ENCODE measurements around the gene SIM2. TPM values are rescaled to one million over a fixed set of nuclear protein-coding genes. Genes with fewer than 3 reads are reported as not detected.

Gene SIM2
- total RNA-seq, 1 experiment from 2014 or later: not detected

DNA sequence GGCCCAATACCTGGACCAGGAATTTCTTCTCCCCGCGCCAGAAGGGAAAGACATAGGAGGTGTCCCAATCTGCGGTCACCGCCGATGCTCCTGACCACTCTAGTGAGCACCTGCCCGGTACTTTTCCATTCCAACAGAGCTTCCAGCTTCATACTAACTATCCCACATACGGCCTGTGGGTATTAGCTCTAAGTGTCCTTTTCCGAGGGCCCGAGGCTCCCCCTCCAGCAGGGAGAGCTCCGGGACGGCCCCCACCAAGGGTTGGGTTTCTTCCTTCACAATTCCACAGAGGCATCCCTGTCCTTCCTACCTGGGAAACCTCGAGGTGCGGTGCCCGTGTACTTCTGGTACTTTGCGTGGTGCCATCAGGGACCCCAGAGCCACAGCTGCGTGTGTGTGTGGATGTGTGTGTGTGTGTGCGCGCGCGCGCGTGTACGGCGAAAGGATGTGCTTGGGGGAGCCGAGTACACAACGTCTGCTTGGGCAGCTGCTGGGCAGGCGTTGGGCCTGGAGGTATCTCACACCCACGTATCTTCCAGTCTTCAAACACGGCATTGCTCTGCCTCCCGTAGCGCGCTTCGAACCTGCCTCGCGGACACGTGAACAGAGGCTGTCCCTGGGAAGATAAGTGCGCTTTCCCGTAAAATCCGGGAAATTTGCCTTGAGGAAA lies 2.4 kb upstream of the SIM2 start:
- H3K9me3 ChIP-seq (ENCODE audit: control insufficient read depth, low read depth, low read length): no peaks in the 10 kb centered on the region
- peaks cover 17% of the 10 kb centered on the region for H3K23me2 ChIP-seq (ENCODE audit: insufficient read length, low read depth, low read length, poor library complexity, severe bottlenecking)
- H2BK5ac ChIP-seq (ENCODE audit: insufficient read length, low read length): no peak overlapping the region
- Mint-ChIP-seq H3K27me3 (ENCODE audit: low read depth) (peaks cover 98% of the 10 kb centered on the region), H3K27ac (no peak overlapping the region), H3K36me3 (ENCODE audit: insufficient read depth in 1 of 3, low read depth in 3 of 3) (peaks cover 0 to 2% (median 0%) of the 10 kb centered on the region in 3 experiments; a peak in 1 of 7 replicates), H3K4me3 (peak overlapping the region in 1 of 2 experiments; percentile 69; a peak in 3 of 5 replicates), H3K4me1 (peaks cover 17 to 60% of the 10 kb centered on the region in 2 experiments), H3K9me3 (peaks cover 0 to 11% of the 10 kb centered on the region in 2 experiments; a peak in 2 of 5 replicates)
- 0 out of 2 replicates have a peak, but pooled peaks cover 2% of the 10 kb centered on the region for H3K4me1 ChIP-seq (ENCODE audit: insufficient read depth, low read length)
- no peak overlapping the region for H4K5ac ChIP-seq (ENCODE audit: insufficient read length, low read depth, low read length)
- H2BK120ac ChIP-seq (ENCODE audit: low read depth, low read length, poor library complexity, severe bottlenecking): no peak overlapping the region
- no peaks in the 10 kb centered on the region for H3K79me1 ChIP-seq (ENCODE audit: insufficient read depth, low read depth, low read length, poor library complexity, severe bottlenecking)
- H2AK5ac ChIP-seq (ENCODE audit: insufficient read length, low read length): no peak overlapping the region
- peak; percentile 44 for DNase-seq
- H3K18ac ChIP-seq (ENCODE audit: insufficient read length, low read depth, low read length): no peak overlapping the region
- no peak overlapping the region for H3K9ac ChIP-seq (ENCODE audit: extremely low read depth, insufficient read length, low read length)
- H3K56ac ChIP-seq (ENCODE audit: insufficient read length, low read depth, low read length): no peak overlapping the region
- H2BK20ac ChIP-seq (ENCODE audit: low read depth, low read length, poor library complexity, severe bottlenecking): no peak overlapping the region
- H3K79me2 ChIP-seq (ENCODE audit: insufficient read depth, low read length): no peaks in the 10 kb centered on the region
- 0 out of 2 replicates have a peak overlapping the region, but pooled peaks have one; percentile 4 for H2BK15ac ChIP-seq (ENCODE audit: low read depth, low read length)
- TF ChIP-seq CTCF (conservative IDR thresholded peaks at IDR 0.05): no peak
- H3K27me3 ChIP-seq (ENCODE audit: insufficient read depth, low read length): peaks cover 98% of the 10 kb centered on the region
- no peak overlapping the region for H4K8ac ChIP-seq (replicated peaks; ENCODE audit: insufficient read length, low read depth, low read length)
- no peak overlapping the region for H3K27ac ChIP-seq (ENCODE audit: insufficient read length, low read depth, low read length)
- H3K23ac ChIP-seq (ENCODE audit: insufficient read length, low read depth, low read length): no peak overlapping the region
- no peaks in the 10 kb centered on the region for H4K20me1 ChIP-seq (ENCODE audit: control insufficient read depth, insufficient read depth, insufficient read length)
- H3T11ph ChIP-seq (ENCODE audit: low read length): no peak overlapping the region
- peak overlapping the region; percentile 9 for H2BK12ac ChIP-seq (ENCODE audit: insufficient read length, low read depth, low read length)
- 0 out of 2 replicates have a peak overlapping the region, but pooled peaks have one; percentile 2 for H3K14ac ChIP-seq (ENCODE audit: insufficient read depth, low read length)
- peak overlapping the region; percentile 35 for H3K4me2 ChIP-seq (ENCODE audit: insufficient read depth, insufficient read length, low read length)
- no CpG with 5 or more reads among the region's 39 CpGs for WGBS (ENCODE audit: extremely low coverage, insufficient read length, low lambda C conversion rate)
- no peak overlapping the region for H4K91ac ChIP-seq (ENCODE audit: insufficient read length, low read depth, low read length)
- H2AFZ ChIP-seq (ENCODE audit: low read length): no peak overlapping the region
- H3K4ac ChIP-seq (ENCODE audit: low read depth, low read length): no peak overlapping the region

Data from H9 (cell line).